GM21528 (cell line): Measurements from ENCODE around the gene IFNA13.
"Not testable (repeated sequence)": the region's sequence is repeated elsewhere in the genome, so short reads cannot be mapped to it uniquely, and the experiment has no call there.

ENCODE experiments used
- ATAC-seq: cut with Tn5 transposase; IDR thresholded peaks from one replicate; pipeline ENCODE4 v1.9.1; 2021; ENCODE audit warnings: mild to moderate bottlenecking, moderate library complexity; ENCODE audit not compliant: unreplicated experiment, low FRiP score

The IFNA13 gene

DNA sequence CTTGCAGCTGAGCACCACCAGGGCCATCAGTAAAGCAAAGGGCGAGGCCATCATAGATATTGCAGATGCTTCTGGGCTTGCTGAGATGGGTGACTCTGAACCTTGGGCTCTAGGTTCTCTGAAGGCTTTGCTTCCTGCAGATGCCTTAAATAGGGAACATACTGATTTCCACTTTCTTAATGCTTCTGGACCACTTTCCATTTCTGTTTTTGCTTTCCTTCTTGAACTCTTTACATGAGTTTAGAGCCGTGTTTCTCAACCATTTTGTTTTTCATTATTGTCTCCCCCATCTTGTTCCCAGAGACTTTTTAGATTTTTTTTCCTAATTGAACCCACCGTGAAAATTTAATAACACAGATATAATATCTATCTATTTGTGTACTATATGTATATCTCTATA lies at the start of gene IFNA13:
IFNA13 (minus strand) TSS at position 101 of the 400 bp plus-strand sequence; CDS start at position 54, 47 bp downstream.
- no peak for ATAC-seq

DNA sequence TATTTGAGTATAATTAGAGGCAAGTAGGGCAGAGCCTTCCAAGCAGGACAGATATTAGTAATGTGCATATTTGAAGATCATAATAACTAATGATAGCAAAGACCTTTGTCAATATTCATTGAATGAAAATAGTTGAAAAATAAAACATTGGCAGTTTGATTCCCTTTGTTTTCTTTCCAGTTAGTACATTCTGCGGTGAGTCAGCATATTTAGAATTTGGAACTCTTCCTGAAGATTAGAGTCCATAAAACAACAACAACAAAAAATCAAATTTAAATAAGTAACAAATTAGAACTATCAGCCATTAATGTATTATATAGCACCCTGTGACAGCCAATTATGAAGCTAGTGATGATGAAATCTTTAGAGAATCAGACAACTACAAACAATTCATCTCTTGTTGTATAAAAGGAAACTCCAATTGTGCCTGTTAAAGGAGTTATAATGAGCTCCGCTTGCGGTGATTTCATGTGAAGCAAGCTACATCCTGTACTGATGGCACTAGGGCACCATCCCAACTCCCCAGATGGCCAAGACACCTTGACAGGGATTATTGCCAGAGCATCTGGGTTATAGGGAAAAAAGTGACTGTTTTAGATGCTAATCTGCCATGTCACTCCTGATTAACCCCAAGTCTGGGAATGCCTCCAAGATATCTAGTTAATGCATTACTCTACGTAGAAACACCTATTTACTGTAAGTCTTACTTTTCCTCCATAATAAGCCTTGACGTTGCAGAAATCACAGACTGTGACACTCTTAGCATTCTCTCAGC lies 47.8 kb upstream of the IFNA13 start:
- ATAC-seq: no peak

DNA sequence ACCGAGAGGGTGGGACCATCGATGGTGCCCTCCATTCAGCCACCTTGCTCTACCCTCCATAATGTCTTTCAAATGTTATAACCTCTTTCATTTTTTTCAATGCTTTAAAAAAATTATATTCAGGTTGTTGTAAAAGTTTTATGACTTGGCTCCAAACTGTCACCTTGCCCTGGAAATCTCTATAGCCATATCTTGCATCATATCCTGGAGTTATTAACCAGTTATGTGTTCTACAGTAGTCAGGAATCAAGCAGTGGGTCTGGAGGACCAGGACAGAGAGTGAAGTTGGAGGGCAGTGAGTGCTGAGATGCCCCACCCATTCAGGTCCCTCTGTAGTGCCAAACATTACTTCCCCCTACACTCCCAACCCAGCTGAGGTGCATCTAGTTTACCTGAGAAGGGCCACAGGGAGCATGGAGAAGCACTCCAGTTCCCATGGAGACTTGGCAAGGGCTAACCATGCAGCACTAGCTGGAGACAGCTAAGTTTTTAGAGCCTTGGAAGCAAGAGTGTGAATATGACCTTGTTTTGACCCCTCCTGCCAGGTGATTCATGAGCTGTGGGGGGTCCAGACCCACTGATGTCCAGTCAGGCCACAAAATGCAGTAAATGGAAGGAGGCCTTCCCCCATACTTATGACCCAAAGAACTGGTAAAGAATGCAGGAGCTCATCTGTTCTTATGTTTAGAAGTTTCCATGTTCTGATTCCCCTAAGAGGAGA lies 46.5 kb upstream of the IFNA13 start:
- no peak for ATAC-seq

DNA sequence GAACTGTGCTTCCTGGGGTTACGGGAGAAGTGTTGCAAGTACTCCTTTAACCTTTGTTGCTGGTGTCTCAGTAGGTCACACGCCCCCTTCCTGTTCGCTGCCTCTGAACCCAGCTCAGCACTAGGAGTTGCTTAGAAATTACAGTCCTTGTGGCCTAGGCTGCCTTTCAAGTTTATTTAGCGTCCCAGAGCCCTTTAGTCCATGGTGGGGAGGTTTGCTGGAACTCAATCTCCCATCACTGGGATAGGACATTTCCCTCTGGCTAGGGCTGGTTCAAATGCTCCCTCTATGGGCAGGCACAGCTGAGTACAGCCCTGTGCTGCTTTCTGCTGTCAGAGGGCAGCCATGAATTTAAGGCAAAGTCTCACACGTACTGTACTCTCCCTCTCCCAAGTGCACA lies 45.8 kb upstream of the IFNA13 start:
- ATAC-seq: no peak

- ATAC-seq: no peak
These were observed 45.3 kb upstream of the IFNA13 start for GRCh38 chr9:21413151-21413550.

- no peak for ATAC-seq
These were observed 44.2 kb upstream of the IFNA13 start for GRCh38 chr9:21412107-21412506.

DNA sequence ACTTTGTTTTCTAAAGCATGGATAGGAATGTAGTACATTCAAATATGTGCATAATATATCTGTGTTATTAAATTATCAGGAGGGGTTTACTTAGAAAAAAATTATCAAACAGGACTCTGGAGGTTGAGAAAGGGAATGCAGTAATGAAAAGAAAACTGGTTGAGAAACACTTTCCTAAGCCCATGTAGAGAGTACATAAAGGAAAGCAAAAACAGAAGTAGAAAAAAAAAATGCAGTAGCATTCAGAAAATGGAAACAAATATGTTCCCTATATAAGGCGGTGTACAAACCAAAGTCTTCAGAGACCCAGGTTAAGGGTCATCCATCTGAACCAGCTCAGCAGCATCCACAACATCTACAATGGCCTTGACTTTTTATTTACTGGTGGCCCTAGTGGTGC lies 41.0 kb upstream of the IFNA13 start, which contains the start of gene IFNA8:
IFNA8 (plus strand) TSS at position 301 of the 400 bp plus-strand sequence; CDS start at position 361, 60 bp downstream.
- ATAC-seq: no peak

DNA sequence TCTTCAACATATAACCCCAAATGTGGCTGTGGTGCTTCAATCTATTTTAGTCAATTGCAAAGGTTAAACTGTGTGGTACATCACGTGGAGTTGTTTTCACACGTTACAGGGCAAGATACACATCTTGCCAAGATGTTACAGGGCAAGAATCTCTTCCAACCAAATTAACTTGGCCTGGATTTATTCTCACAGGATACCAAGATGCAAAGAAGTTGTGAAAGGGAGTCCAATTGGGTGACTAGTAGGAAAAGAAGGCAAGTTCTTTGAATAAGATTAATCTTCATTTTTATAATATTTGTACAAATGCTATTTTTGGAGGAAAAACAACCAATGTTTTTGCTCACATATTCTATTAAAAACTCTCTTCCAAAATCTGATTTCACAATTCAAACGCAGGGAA lies 36.3 kb upstream of the IFNA13 start:
- ATAC-seq: no peak

DNA sequence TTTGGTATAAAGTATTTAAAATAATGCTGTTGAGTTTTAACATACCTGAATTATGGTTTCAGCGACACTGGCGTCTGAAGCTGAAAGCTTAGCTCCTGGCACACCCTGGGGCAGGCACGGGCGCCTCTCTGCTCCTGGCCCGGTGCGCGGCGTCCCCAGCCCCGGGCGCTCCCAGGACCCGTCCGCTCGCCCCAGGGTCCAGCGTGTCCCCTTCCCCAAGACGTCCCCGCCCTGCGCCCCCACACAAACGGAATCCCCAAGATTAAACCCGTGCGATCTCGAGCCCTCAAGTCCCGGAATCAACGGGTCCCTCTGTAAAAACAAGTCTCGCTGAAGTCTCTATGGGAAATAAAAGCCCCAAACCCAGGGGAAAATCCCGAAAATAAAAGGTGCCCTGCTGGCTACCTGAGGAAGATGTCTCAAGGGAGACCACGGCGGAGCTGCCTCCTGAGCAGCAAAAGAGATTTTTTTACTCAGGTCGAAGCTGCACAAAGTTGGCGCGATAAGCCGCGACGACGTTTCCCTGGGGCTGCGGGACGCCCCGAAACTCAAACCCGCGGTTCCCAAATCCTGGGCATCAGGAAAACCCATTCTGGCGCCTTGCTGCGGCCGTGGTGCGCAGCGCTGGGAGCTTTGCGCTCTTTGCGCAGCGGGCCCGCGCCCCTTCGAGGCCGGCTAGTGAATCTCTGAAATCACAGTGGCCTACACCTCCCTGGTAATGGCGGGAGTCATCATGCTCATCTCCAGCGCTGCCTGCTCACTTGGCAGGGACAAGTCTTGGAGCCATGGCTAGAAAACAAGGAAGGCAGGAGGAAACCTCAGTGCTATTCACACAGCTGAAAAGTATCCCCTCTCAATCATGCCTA lies 34.8 kb upstream of the IFNA13 start:
- peak; percentile 47 for ATAC-seq

DNA sequence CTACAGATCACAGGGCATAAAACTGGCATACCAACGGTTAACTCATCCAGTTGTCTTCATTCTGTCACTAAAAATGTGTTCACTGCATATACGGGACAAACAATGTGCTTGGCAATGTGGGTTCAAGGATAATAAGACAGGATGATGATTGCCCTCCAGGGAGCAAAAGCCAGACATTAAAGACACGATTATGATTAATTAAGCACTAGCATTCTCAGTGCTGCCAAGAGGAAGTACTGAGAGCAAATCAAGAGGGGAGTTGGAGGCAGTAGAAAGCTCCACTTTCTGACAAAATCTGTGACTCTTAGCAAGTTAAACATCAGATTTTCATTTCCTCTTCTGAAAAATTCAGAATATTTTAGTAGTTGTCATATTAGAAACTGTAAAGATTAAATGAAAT lies 32.1 kb upstream of the IFNA13 start:
- no peak for ATAC-seq

GRCh38 chr9:21398955-21399489 lies 31.2 kb upstream of the IFNA13 start:
- ATAC-seq: no peak

DNA sequence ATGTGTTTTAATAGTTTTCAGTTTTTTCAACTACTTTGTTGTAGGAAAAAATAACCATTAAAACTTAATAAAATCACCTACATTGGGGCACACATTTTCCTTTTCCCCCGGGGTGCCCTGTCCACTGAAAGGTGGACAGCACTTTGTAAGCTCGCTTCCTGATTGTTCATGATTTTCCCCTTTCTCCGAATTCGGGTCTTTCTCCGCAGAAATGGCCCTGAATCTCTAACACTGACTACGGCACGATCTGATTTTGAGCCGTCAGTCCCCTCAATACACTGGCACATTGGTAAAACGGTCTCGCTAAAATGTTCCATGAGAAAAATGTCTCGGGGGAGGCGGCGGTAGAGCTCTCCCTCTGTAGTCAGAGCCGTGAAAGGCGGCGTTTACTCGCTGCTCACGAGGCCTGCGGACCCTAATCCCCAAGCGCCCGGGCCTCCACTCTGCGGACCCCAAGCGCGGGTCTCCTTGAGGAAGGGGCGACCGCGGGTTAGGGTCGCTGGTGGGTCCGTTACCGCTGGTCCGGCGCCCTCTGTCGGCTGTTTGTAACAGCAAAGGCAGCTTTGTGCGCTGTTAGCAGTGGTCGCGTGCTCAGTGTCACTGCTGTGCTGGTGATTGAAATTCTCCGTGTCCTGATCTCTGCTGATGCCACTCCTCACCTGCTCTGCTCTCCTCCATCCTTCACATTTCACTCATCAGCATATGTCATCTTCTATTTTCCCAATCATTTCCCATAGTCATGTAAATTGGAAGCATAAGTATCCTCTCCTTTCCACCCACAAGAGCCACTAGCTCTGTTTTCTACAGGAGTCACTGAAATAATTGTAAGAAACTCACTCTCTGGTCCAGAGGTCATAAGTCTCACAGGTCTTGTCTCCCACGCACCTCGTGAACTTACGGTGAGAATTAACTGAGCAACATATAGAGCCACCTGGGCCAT lies 28.2 kb upstream of the IFNA13 start:
- peak; percentile 71 for ATAC-seq

DNA sequence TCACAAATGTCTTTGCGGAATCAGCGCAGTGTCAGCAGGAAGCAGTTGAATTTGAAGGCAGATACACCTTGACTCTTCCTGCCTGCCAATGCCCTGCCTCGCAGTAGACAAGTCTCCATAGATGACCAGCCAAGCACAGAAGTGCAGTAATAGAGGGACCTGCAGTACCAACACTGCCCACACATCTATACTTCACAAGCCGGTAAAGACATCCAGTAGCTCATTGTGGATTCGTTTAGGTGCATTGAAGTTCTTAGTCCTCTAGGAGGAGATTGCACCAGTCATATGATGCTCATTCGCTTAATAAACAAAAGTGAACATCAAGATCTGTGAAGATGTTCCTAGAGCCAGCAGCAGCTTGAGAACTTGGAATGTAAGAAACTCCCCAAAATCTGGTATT lies 24.4 kb upstream of the IFNA13 start:
- peak; percentile 86 for ATAC-seq

DNA sequence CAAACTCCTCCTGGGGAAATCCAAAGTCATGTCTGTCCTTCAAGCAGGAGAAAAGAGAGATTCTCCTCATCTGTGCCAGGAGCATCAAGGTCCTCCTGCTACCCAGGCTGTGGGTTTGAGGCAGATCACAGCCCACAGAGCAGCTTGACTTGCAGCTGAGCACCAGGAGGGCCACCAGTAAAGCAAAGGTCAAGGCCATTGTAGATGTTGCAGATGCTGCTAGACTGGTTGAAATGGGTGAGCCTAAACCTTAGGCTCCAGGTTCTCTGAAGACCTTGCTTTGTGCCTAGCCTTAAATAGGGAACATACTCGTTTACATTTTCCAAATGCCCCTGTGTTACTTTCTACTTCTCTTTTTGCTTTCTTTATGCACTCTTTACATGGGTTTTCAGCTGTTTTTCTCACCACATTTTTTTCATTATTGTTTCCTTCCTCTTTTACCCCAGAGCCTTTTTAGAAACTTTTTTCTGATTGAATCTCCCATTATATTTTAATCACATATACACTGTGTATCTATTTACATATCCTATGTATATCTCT lies 17.3 kb upstream of the IFNA13 start, which contains the start of gene IFNA2:
IFNA2 (minus strand) TSS at position 268 of the 540 bp plus-strand sequence; CDS start at position 199, 69 bp downstream.
- no peak for ATAC-seq

GRCh38 chr9:21383627-21384026 lies 15.8 kb upstream of the IFNA13 start:
- ATAC-seq: no peak

DNA sequence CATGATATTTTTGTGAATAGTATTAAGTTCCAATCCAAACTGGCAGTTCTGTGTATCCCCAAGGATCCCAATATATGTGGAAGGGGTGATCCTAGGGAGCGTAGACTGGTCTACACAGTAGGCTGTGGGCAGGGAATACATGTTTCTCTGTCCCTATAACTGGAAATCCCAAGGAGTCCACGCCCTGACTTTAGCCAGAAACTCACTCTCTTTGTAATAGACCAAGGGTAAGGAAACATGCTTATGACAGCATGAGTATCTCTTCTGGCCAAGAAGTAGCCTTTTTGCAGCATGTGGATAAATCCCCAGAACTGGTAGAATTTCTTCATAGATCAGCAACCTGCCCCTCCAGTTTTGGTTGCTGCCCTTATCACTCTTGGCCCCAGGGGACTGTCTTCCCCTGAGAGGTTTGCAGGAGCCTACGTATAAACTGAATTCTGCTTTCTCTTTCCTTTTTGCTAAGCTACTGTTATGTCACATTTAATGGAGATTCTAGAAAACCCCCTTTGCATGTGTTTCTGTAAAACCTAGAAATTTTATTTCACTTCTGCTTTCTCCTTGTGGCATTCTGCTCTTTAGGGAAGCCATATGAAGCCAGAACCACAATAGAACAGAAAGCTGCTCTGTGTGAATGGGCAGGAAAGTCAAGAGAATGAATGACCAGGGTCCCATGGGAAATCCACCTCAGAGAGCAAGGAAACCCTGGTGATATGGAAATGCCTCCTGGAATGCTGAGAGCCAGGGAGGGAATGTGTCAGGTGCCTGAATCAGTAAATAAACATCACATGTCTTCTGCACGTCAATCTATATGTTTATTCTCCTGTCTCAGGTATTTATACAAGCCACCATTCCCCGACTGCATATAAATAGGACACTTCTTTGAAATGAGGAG lies 13.8 kb upstream of the IFNA13 start:
- peak; percentile 99 for ATAC-seq

GRCh38 chr9:21371467-21371866 lies 3.6 kb upstream of the IFNA13 start:
- not testable (repeated sequence) for ATAC-seq

GRCh38 chr9:21367169-21367568 lies 688 bp downstream of the IFNA13 start:
- ATAC-seq: peak; percentile 85
